Measurements from ENCODE around the gene THRAP3.

THRAP3 gene

GRCh38 chr1:36304521-36304920, 80.3 kb downstream of the THRAP3 start:
- no peak for DNase-seq

GRCh38 chr1:36304970-36305914, 81.0 kb downstream of the THRAP3 start:
- DNase-seq, result no peak

GRCh38 chr1:36305915-36306209, 81.6 kb downstream of the THRAP3 start:
- no peak for DNase-seq

- no peak for DNase-seq
These were observed 82.1 kb downstream of the THRAP3 start, which contains the start of gene SH3D21 for GRCh38 chr1:36306210-36306901. SH3D21 (plus strand) TSS chr1:36306368; CDS start chr1:36306421, 53 bp downstream.

- peak; percentile 82 for DNase-seq
These were observed 82.7 kb downstream of the THRAP3 start for GRCh38 chr1:36306902-36307456.

- no peak for DNase-seq
These were observed 83.5 kb downstream of the THRAP3 start for GRCh38 chr1:36307601-36308330.

GRCh38 chr1:36309397-36309796, 85.2 kb downstream of the THRAP3 start:
- DNase-seq, result no peak

GRCh38 chr1:36320291-36320761, 96.1 kb downstream of the THRAP3 start:
- DNase-seq, result no peak

GRCh38 chr1:36320767-36321118, 96.5 kb downstream of the THRAP3 start:
- no peak for DNase-seq

- DNase-seq, result peak; percentile 55
These were observed 97.1 kb downstream of the THRAP3 start for GRCh38 chr1:36321119-36321951.

- DNase-seq, result no peak
These were observed 98.0 kb downstream of the THRAP3 start for GRCh38 chr1:36322041-36322785.

- peak; percentile 14 for DNase-seq
These were observed 98.8 kb downstream of the THRAP3 start for GRCh38 chr1:36322786-36323635.

GRCh38 chr1:36323636-36324352, 99.6 kb downstream of the THRAP3 start, which contains the start of gene EVA1B:
EVA1B (minus strand) TSS chr1:36323645; CDS start chr1:36323037, 608 bp downstream.
- DNase-seq, result peak; percentile 14

GRCh38 chr1:36324353-36324703, 100.1 kb downstream of the THRAP3 start:
- DNase-seq, result no peak

- no peak for DNase-seq
These were observed 102.3 kb downstream of the THRAP3 start for GRCh38 chr1:36326499-36326898.

GRCh38 chr1:36327421-36328087, 103.3 kb downstream of the THRAP3 start:
- DNase-seq, result peak; percentile 57

GRCh38 chr1:36328088-36328480, 103.8 kb downstream of the THRAP3 start:
- DNase-seq, result no peak

- no peak for DNase-seq
These were observed 104.5 kb downstream of the THRAP3 start for GRCh38 chr1:36328713-36329112.

- no peak for DNase-seq
These were observed 105.6 kb downstream of the THRAP3 start for GRCh38 chr1:36329817-36330216.

Data from amniotic stem cell (primary cell).